GM12878 (cell line): ENCODE data around the gene ACACA. TPM values are rescaled to one million over a fixed set of nuclear protein-coding genes. Genes with fewer than 3 reads are reported as not detected.

Experiments
- ATAC-seq: fragments of 200-7000 bp; cut with Tn5 transposase; 3 replicates; pipeline ENCODE4 v1.9.1; 2020; ENCODE audit warnings: mild to moderate bottlenecking, moderate library complexity
- BruUV-seq: library from RNA; stranded (reverse); fragments of 400-500 nt; replicated peaks from 2 replicates; lab custom pipeline; 2021; lab: Mats Ljungman, UMichigan
- CTCF ChIA-PET: fragments of 300-600 bp; sonication (Branson Sonifier 250); formaldehyde crosslinking; extraction: SDS; loops from one replicate; lab custom pipeline; 2021; ENCODE audit warnings: inconsistent platforms; lab: Yijun Ruan, JAX
- POLR2A ChIA-PET: fragments of 350-600 bp; formaldehyde crosslinking; extraction: SDS; loops from one replicate; lab custom pipeline; 2021; ENCODE audit warnings: inconsistent platforms; lab: Charles Lee
- RAD21 ChIA-PET: fragments of 300-600 bp; sonication (Branson Sonifier 250); formaldehyde crosslinking; loops from one replicate; lab custom pipeline; 2023; ENCODE audit warnings: antibody characterized with exemption; ENCODE audit not compliant: unreplicated experiment; lab: Charles Lee
- SMC1A ChIA-PET: fragments of 300-600 bp; sonication (Branson Sonifier 250); formaldehyde crosslinking; loops from one replicate; lab custom pipeline; 2023; ENCODE audit not compliant: unreplicated experiment, uncharacterized antibody; lab: Charles Lee
- DNase-seq: peaks from one replicate; pipeline ENCODE4 v3.0.0-alpha.2; 2011; ENCODE audit warnings: low read depth, low spot score
- FAIRE-seq: peaks from 3 replicates; lab custom pipeline; 2011; peaks lifted over from hg19 to GRCh38; lab: Jason Lieb, UNC
- H2AFZ ChIP-seq: 2 replicates; pipeline ENCODE4 v1.6.0; 2011; ENCODE audit warnings: low read depth, low read length, control low read depth; ENCODE audit not compliant: control insufficient read depth
- H3K27ac ChIP-seq: 2 replicates; pipeline ENCODE4 v1.5.1; 2011; ENCODE audit warnings: control low read depth; ENCODE audit not compliant: control insufficient read depth, insufficient read depth
- H3K27me3 ChIP-seq, 2 experiments: replicated peaks in 1 of 2; 2 replicates each; pipeline versions ENCODE4 v1.6.0 to v1.6.1; 2011; ENCODE audit warnings: low read length in 1 of 2; ENCODE audit not compliant: control insufficient read depth in 2 of 2, insufficient read depth in 2 of 2
- H3K36me3 ChIP-seq, 2 experiments: 2 replicates each; pipeline ENCODE4 v1.5.1; 2011; ENCODE audit warnings: low read length in 1 of 2; ENCODE audit not compliant: control insufficient read depth in 2 of 2, insufficient read depth in 2 of 2
- H3K4me1 ChIP-seq: 2 replicates; pipeline ENCODE4 v1.6.1; 2011; ENCODE audit warnings: mild to moderate bottlenecking, low read length, moderate library complexity, mixed read lengths; ENCODE audit not compliant: control insufficient read depth, insufficient read depth
- H3K4me2 ChIP-seq: 2 replicates; pipeline ENCODE4 v1.6.0; 2011; ENCODE audit warnings: control low read depth; ENCODE audit not compliant: control insufficient read depth, insufficient read depth
- H3K4me3 ChIP-seq: fragments of 200-600 bp; sonication (generic); 2 replicates; pipeline ENCODE4 v1.5.1; 2016
- H3K79me2 ChIP-seq: 2 replicates; pipeline ENCODE4 v1.6.0; 2011; ENCODE audit warnings: low read length; ENCODE audit not compliant: control insufficient read depth, insufficient read depth
- H3K9ac ChIP-seq: 2 replicates; pipeline ENCODE4 v1.8.0; 2011; ENCODE audit warnings: low read length, control low read depth, mixed read lengths; ENCODE audit not compliant: control insufficient read depth, insufficient read depth
- H3K9me3 ChIP-seq: replicated peaks from 3 replicates; pipeline ENCODE4 v1.5.1; 2011; ENCODE audit warnings: mild to moderate bottlenecking, low read length; ENCODE audit not compliant: control insufficient read depth, insufficient read depth
- H4K20me1 ChIP-seq: 2 replicates; pipeline ENCODE4 v1.6.0; 2011; ENCODE audit not compliant: control insufficient read depth, insufficient read depth
- KDM1A ChIP-seq: fragments of 200-600 bp; sonication (generic); IDR thresholded peaks from 2 replicates; pipeline ENCODE4 v1.6.1; 2016; ENCODE audit warnings: borderline replicate concordance
- PML ChIP-seq: IDR thresholded peaks from 2 replicates; pipeline ENCODE4 v1.6.1; 2012; ENCODE audit warnings: low read length, inconsistent platforms
- SPI1 ChIP-seq: IDR thresholded peaks from 2 replicates; pipeline ENCODE4 v1.6.1; 2011; ENCODE audit warnings: low read depth, mild to moderate bottlenecking, low read length, moderate library complexity, borderline replicate concordance; ENCODE audit not compliant: insufficient read depth
- STAT3 ChIP-seq: IDR thresholded peaks from 2 replicates; pipeline ENCODE4 v1.6.1; 2011; ENCODE audit warnings: low read depth, low read length, improper control_type of control experiment
- WRNIP1 ChIP-seq: IDR thresholded peaks from 2 replicates; pipeline ENCODE4 v1.6.1; 2011; ENCODE audit warnings: low read depth, low read length, improper control_type of control experiment, borderline replicate concordance
- ZBED1 ChIP-seq: IDR thresholded peaks from 2 replicates; pipeline ENCODE4 v1.6.1; 2016; ENCODE audit warnings: borderline replicate concordance
- WGBS: methylation state at CpG from one replicate; pipeline ENCODE4 v1.1.6; 2016; ENCODE audit warnings: low lambda C conversion rate; ENCODE audit not compliant: insufficient replicate concordance, insufficient coverage; ENCODE audit errors: missing lambda C conversion rate; 5-methylcytosine and 5-hydroxymethylcytosine counted together
- in situ Hi-C: fragments of 300-500 bp; cut with MboI; formaldehyde crosslinking; loops from 9 replicates; pipeline ENCODE4 v1.14.3; 2018; ENCODE audit warnings: mixed read lengths
- intact Hi-C: fragments of 100-400 bp; cut with micrococcal nuclease; formaldehyde crosslinking; loops from one replicate; pipeline ENCODE4 v1.14.2; 2022; ENCODE audit not compliant: unreplicated experiment
- polyA plus RNA-seq, 11 experiments: library from polyadenylated mRNA; depleted of rRNA in 4 of 11; unstranded in 6 of 11; stranded (reverse) in 5 of 11; fragments of >200 nt; fragmentation: Nextera tagmentation in 4 of 11; fragmentation: Illumina TruSeq in 1 of 11; extraction: Ambion mirVana in 4 of 11; extraction: Trizol in 1 of 11; gene quantifications; 1 replicate in 1 of 11; 2 replicates in 10 of 11; pipeline versions ENCODE4 v1.2.1 to v1.2.3, GENCODE V29; 2011 to 2016; ENCODE audit warnings: inconsistent platforms in 2 of 11, missing spikeins in 2 of 11, low read depth in 1 of 11
- total RNA-seq, 4 experiments: library from RNA; depleted of rRNA in 3 of 4; stranded (reverse); fragments of >200 nt in 3 of 4; fragmentation: Illumina TruSeq in 1 of 4; extraction: Trizol in 1 of 4; gene quantifications; 2 replicates each; pipeline versions ENCODE4 v1.2.1 to v1.2.3, GENCODE V29; 2013 to 2021
- TF ChIP-seq, protein P1 (sequence below): fragments of 450-650 bp; IDR thresholded peaks from 2 replicates; pipeline ENCODE4 v1.6.1; 2014; ENCODE audit warnings: mild to moderate bottlenecking
- TF ChIP-seq, protein P2 (sequence below): fragments of 450-650 bp; formaldehyde crosslinking; IDR thresholded peaks from 2 replicates; pipeline ENCODE4 v1.5.0; 2022; ENCODE audit warnings: mild to moderate bottlenecking, missing genetic modification characterization

The ACACA gene
- total and polyA plus RNA-seq, 10 of the 15 experiments (the other 5 are each of a cell fraction or from before 2014, with no cell fraction given): 12.9 to 74.2 (median 32.0) TPM

DNA sequence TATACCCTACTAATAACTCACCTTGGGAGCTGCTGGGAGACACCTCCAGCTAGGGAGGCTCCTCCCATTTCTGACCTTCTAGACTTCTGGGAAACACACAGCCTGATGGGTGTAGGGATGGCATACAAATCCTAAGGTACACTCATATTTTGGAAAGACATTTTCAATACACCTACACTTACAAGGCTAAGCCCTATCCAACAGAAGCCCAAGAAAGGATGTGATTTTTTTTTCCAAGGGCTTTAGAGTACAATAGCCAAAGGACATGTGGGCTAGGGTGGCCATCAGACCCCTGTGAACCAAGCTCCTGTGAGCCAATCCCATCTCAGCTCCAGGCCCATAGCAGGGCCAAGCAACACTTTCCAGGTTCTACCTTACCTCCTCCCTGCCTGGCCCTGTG, 313.9 kb downstream of the ACACA start (continued):
- no peak for TF ChIP-seq KDM1A
- TF ChIP-seq ZBED1: no peak
- TF ChIP-seq STAT3: no peak

DNA sequence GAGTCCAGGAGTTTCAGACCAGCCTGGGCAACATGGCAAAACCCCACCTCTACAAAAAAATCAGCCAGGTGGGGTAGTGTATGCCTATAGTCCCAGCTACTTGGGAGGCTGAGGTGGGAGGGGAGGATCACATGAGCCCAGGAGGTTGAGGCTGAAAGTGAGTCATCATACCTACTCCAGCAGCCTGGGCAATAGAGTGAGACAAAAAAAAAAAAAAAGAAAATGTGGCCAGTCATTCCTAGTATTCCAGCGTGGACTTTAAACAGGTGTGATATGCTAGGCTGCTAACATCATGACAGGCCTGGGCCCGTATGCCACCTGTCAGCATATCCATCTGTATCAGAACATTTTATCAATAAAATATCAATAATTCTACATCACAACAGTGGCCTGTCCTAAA, 314.6 kb downstream of the ACACA start:
- DNase-seq: no peak
- ChIA-PET CTCF (no interaction called here), RAD21 (no interaction called here), POLR2A (interaction anchor here (0.7 kb wide), 1 partner anchor 550 kb away, joined by 3 read pairs; no protein-coding TSS in a partner anchor), SMC1A (no interaction called here)
- no peak for FAIRE-seq
- no peaks in the 10 kb centered on the region for H3K79me2 ChIP-seq
- in situ Hi-C loops: no loop called here
- H3K36me3 ChIP-seq: peaks cover 21 to 26% of the 10 kb centered on the region in 2 experiments
- no peak overlapping the region for H3K4me3 ChIP-seq
- no TSS peak for BruUV-seq
- intact Hi-C loops: no loop called here
- 68% methylated on average over 2 of the region's 2 CpGs for WGBS
- no peak overlapping the region for H3K27ac ChIP-seq
- H3K4me2 ChIP-seq: no peak overlapping the region
- TF ChIP-seq WRNIP1: no peak
- TF ChIP-seq, protein P1, sequence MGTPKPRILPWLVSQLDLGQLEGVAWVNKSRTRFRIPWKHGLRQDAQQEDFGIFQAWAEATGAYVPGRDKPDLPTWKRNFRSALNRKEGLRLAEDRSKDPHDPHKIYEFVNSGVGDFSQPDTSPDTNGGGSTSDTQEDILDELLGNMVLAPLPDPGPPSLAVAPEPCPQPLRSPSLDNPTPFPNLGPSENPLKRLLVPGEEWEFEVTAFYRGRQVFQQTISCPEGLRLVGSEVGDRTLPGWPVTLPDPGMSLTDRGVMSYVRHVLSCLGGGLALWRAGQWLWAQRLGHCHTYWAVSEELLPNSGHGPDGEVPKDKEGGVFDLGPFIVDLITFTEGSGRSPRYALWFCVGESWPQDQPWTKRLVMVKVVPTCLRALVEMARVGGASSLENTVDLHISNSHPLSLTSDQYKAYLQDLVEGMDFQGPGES: no peak
- no peak for TF ChIP-seq PML
- TF ChIP-seq, protein P2, sequence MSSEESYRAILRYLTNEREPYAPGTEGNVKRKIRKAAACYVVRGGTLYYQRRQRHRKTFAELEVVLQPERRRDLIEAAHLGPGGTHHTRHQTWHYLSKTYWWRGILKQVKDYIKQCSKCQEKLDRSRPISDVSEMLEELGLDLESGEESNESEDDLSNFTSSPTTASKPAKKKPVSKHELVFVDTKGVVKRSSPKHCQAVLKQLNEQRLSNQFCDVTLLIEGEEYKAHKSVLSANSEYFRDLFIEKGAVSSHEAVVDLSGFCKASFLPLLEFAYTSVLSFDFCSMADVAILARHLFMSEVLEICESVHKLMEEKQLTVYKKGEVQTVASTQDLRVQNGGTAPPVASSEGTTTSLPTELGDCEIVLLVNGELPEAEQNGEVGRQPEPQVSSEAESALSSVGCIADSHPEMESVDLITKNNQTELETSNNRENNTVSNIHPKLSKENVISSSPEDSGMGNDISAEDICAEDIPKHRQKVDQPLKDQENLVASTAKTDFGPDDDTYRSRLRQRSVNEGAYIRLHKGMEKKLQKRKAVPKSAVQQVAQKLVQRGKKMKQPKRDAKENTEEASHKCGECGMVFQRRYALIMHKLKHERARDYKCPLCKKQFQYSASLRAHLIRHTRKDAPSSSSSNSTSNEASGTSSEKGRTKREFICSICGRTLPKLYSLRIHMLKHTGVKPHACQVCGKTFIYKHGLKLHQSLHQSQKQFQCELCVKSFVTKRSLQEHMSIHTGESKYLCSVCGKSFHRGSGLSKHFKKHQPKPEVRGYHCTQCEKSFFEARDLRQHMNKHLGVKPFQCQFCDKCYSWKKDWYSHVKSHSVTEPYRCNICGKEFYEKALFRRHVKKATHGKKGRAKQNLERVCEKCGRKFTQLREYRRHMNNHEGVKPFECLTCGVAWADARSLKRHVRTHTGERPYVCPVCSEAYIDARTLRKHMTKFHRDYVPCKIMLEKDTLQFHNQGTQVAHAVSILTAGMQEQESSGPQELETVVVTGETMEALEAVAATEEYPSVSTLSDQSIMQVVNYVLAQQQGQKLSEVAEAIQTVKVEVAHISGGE: no peak
- TF ChIP-seq SPI1: no peak
- no peak overlapping the region for H2AFZ ChIP-seq
- no peaks in the 10 kb centered on the region for H4K20me1 ChIP-seq
- no peaks in the 10 kb centered on the region for H3K9me3 ChIP-seq
- no peak overlapping the region for H3K9ac ChIP-seq
- ATAC-seq: no peak
- no peaks in the 10 kb centered on the region for H3K27me3 ChIP-seq
- peaks cover 9% of the 10 kb centered on the region for H3K4me1 ChIP-seq
